ENCODE data around the gene AP2A1.

DNA sequence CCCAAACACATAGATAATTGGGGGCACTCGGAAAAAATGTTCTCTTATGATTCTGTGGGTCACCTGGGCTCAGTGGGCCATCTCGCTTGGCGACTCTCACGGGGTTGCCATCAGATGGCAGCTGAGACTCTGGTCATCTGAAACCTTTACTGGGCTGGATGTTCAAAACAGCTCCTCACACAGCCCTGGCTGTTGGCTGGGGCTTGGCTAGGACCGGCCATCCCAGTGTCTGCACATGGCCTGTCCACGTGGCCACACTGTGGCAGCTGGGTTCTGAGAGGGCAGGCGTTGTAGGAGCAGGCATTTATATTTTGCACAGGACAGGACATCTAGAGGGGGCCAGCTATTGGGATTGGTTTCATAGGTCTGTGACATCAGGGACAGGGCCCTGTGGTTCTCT lies 66.8 kb downstream of the AP2A1 start:
- TF ChIP-seq POLR2A (IDR thresholded peaks at IDR 0.05; ENCODE audit: low read depth, low read length) (no peak), EZH2 (IDR thresholded peaks at IDR 0.05; ENCODE audit: borderline replicate concordance, low read depth, low read length, severe bottlenecking) (no peak), MAX (IDR thresholded peaks at IDR 0.05; ENCODE audit: insufficient read depth, insufficient read length) (no peak)
- TF ChIP-seq, protein P1, sequence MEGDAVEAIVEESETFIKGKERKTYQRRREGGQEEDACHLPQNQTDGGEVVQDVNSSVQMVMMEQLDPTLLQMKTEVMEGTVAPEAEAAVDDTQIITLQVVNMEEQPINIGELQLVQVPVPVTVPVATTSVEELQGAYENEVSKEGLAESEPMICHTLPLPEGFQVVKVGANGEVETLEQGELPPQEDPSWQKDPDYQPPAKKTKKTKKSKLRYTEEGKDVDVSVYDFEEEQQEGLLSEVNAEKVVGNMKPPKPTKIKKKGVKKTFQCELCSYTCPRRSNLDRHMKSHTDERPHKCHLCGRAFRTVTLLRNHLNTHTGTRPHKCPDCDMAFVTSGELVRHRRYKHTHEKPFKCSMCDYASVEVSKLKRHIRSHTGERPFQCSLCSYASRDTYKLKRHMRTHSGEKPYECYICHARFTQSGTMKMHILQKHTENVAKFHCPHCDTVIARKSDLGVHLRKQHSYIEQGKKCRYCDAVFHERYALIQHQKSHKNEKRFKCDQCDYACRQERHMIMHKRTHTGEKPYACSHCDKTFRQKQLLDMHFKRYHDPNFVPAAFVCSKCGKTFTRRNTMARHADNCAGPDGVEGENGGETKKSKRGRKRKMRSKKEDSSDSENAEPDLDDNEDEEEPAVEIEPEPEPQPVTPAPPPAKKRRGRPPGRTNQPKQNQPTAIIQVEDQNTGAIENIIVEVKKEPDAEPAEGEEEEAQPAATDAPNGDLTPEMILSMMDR (IDR thresholded peaks at IDR 0.05; ENCODE audit: extremely low read depth in 1 of 2, insufficient read depth in 1 of 2, low read depth in 1 of 2, low read length in 2 of 2): no peak
